K562 (cell line): Measurements from ENCODE around the gene SMG5. TPM values are rescaled to one million over a fixed set of nuclear protein-coding genes. Genes with fewer than 3 reads are reported as not detected.

Source experiments
- HDAC1 ChIP-seq, 2 experiments: fragments of 450-650 bp; IDR thresholded peaks; 2 replicates each; pipeline ENCODE4 v1.6.1; 2016 to 2017; ENCODE audit warnings: inconsistent platforms in 1 of 2, mild to moderate bottlenecking in 1 of 2, moderate library complexity in 1 of 2
- MEIS2 ChIP-seq: fragments of 450-650 bp; IDR thresholded peaks from 2 replicates; pipeline ENCODE4 v1.6.1; 2014; ENCODE audit warnings: mild to moderate bottlenecking; ENCODE audit not compliant: partially characterized antibody
- POLR2B ChIP-seq: fragments of 450-650 bp; IDR thresholded peaks from 2 replicates; pipeline ENCODE4 v1.6.1; 2018; ENCODE audit warnings: low read depth; ENCODE audit not compliant: partially characterized antibody
- polyA plus RNA-seq, 8 experiments: library from polyadenylated mRNA; depleted of rRNA in 4 of 8; stranded (reverse) in 5 of 8; unstranded in 3 of 8; fragments of >200 nt; fragmentation: Nextera tagmentation in 2 of 8; fragmentation: Illumina TruSeq in 1 of 8; extraction: Ambion mirVana in 2 of 8; extraction: Trizol in 1 of 8; gene quantifications; 2 replicates each; pipeline versions ENCODE4 v1.2.1 to v1.2.3, GENCODE V29; 2011 to 2014; ENCODE audit warnings: inconsistent platforms in 1 of 8, missing spikeins in 1 of 8
- total RNA-seq, 7 experiments: library from RNA; depleted of rRNA in 6 of 7; stranded (reverse); fragments of >200 nt in 6 of 7; fragmentation: Illumina TruSeq in 2 of 7; extraction: Trizol in 2 of 7; gene quantifications; 2 replicates each; pipeline versions ENCODE4 v1.2.1 to v1.2.3, GENCODE V29; 2011 to 2021; ENCODE audit warnings: low replicate concordance in 1 of 7
- TF ChIP-seq, protein P1 (sequence below), 2 experiments: fragments of 450-650 bp; formaldehyde crosslinking in 1 of 2; IDR thresholded peaks; 2 replicates each; pipeline versions ENCODE4 v1.4.0 to v1.6.1; 2014 to 2020; ENCODE audit warnings: mild to moderate bottlenecking in 2 of 2, borderline replicate concordance in 1 of 2, low read depth in 1 of 2

SMG5 gene
- total and polyA plus RNA-seq, 9 of the 15 experiments (the other 6 are each of a cell fraction or from before 2014, with no cell fraction given), result 1.4 to 85.9 (median 53.0) TPM

DNA sequence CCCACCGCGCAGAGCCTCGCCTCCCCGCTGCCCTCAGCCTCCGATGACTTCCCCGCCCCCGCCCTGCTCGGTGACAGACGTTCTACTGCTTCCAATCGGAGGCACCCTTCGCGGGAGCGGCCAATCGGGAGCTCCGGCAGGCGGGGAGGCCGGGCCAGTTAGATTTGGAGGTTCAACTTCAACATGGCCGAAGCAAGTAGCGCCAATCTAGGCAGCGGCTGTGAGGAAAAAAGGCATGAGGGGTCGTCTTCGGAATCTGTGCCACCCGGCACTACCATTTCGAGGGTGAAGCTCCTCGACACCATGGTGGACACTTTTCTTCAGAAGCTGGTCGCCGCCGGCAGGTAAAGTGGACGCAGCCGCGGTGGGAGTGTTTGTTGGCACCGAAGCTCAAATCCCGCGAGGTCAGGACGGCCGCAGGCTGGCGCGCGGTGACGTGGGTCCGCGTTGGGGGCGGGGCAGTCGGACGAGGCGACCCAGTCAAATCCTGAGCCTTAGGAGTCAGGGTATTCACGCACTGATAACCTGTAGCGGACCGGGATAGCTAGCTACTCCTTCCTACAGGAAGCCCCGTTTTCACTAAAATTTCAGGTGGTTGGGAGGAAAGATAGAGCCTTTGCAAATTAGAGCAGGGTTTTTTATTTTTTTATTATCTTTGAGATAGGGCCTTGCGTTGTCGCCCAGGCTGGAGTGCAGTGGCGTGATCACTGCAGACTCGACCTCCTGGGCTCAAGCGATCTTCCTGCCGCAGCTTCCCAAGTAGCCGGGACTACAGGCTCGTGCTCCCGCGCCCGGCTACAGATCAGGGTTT, 69.6 kb downstream of the SMG5 start, which contains the start of gene PMF1 (continued):
- TF ChIP-seq, protein P1, sequence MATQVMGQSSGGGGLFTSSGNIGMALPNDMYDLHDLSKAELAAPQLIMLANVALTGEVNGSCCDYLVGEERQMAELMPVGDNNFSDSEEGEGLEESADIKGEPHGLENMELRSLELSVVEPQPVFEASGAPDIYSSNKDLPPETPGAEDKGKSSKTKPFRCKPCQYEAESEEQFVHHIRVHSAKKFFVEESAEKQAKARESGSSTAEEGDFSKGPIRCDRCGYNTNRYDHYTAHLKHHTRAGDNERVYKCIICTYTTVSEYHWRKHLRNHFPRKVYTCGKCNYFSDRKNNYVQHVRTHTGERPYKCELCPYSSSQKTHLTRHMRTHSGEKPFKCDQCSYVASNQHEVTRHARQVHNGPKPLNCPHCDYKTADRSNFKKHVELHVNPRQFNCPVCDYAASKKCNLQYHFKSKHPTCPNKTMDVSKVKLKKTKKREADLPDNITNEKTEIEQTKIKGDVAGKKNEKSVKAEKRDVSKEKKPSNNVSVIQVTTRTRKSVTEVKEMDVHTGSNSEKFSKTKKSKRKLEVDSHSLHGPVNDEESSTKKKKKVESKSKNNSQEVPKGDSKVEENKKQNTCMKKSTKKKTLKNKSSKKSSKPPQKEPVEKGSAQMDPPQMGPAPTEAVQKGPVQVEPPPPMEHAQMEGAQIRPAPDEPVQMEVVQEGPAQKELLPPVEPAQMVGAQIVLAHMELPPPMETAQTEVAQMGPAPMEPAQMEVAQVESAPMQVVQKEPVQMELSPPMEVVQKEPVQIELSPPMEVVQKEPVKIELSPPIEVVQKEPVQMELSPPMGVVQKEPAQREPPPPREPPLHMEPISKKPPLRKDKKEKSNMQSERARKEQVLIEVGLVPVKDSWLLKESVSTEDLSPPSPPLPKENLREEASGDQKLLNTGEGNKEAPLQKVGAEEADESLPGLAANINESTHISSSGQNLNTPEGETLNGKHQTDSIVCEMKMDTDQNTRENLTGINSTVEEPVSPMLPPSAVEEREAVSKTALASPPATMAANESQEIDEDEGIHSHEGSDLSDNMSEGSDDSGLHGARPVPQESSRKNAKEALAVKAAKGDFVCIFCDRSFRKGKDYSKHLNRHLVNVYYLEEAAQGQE (IDR thresholded peaks at IDR 0.05; ENCODE audit: borderline replicate concordance), result no peak
- TF ChIP-seq, protein P1 (CRISPR knock-in tag; IDR thresholded peaks at IDR 0.05; ENCODE audit: low read depth), result peak; percentile 45; the same call in 1 of the 2 replicates
- no peak for TF ChIP-seq MEIS2
- peak; percentile 97 for TF ChIP-seq POLR2B
- 0 out of 4 replicates have a peak, but pooled peaks of 1 of the 2 experiments have one; percentile 24 for TF ChIP-seq HDAC1 (IDR thresholded peaks at IDR 0.05)
